Neural progenitor cell (in vitro differentiated cells): ENCODE data around the gene LRP6. TPM values are rescaled to one million over a fixed set of nuclear protein-coding genes. Genes with fewer than 3 reads are reported as not detected.

Experiments used
- DNase-seq: peaks from one replicate; pipeline ENCODE4 v3.0.0-alpha.2; 2016; ENCODE audit warnings: low spot score
- H2AFZ ChIP-seq: fragments of 200-600 bp; sonication (generic); replicated peaks from 2 replicates; pipeline ENCODE4 v1.6.1; 2016; ENCODE audit warnings: antibody characterized with exemption
- H3F3A ChIP-seq: fragments of 200-600 bp; sonication (generic); 2 replicates; pipeline ENCODE4 v1.6.1; 2016; ENCODE audit warnings: antibody characterized with exemption, low read depth
- H3K27ac ChIP-seq: fragments of 200-600 bp; sonication (generic); 2 replicates; pipeline ENCODE4 v1.5.1; 2016; ENCODE audit warnings: mild to moderate bottlenecking
- H3K27me3 ChIP-seq: fragments of 200-600 bp; sonication (generic); 2 replicates; pipeline ENCODE4 v1.6.1; 2016; ENCODE audit warnings: mild to moderate bottlenecking, moderate library complexity
- H3K36me3 ChIP-seq: fragments of 200-600 bp; sonication (generic); 2 replicates; pipeline ENCODE4 v1.5.1; 2016
- H3K4me1 ChIP-seq: fragments of 200-600 bp; sonication (generic); 2 replicates; pipeline ENCODE4 v1.6.1; 2016; ENCODE audit warnings: mixed run types
- H3K4me2 ChIP-seq: fragments of 200-600 bp; sonication (generic); 2 replicates; pipeline ENCODE4 v1.6.1; 2016
- H3K4me3 ChIP-seq: fragments of 200-600 bp; sonication (generic); 2 replicates; pipeline ENCODE4 v1.5.1; 2016
- H3K79me2 ChIP-seq: fragments of 200-600 bp; sonication (generic); 2 replicates; pipeline ENCODE4 v1.6.1; 2016; ENCODE audit warnings: low read depth
- H3K9ac ChIP-seq: fragments of 200-600 bp; sonication (generic); 2 replicates; pipeline ENCODE4 v1.6.1; 2016
- H3K9me3 ChIP-seq: fragments of 200-600 bp; sonication (generic); 2 replicates; pipeline ENCODE4 v1.5.1; 2016; ENCODE audit warnings: low read depth
- H4K20me1 ChIP-seq: fragments of 200-600 bp; sonication (generic); 2 replicates; pipeline ENCODE4 v1.6.1; 2016; ENCODE audit warnings: low read depth
- H3K27ac Mint-ChIP-seq: 3 replicates; pipeline ENCODE4 v1.8.0; 2021; ENCODE audit warnings: mixed read lengths
- H3K27me3 Mint-ChIP-seq: 2 replicates; pipeline ENCODE4 v1.8.0; 2022; ENCODE audit warnings: low read depth, mild to moderate bottlenecking, inconsistent platforms, moderate library complexity, mixed read lengths; ENCODE audit not compliant: insufficient read depth
- H3K36me3 Mint-ChIP-seq: 3 replicates; pipeline ENCODE4 v1.8.0; 2021; ENCODE audit warnings: mixed read lengths
- H3K4me1 Mint-ChIP-seq: 3 replicates; pipeline ENCODE4 v1.8.0; 2021; ENCODE audit warnings: mixed read lengths
- H3K4me3 Mint-ChIP-seq: 3 replicates; pipeline ENCODE4 v1.8.0; 2021; ENCODE audit warnings: mild to moderate bottlenecking, moderate library complexity, mixed read lengths
- H3K9me3 Mint-ChIP-seq: 3 replicates; pipeline ENCODE4 v1.8.0; 2020; ENCODE audit warnings: mixed read lengths
- EZH2 ChIP-seq: fragments of 200-600 bp; sonication (generic); IDR thresholded peaks from 2 replicates; pipeline ENCODE4 v1.6.1; 2017; ENCODE audit warnings: antibody characterized with exemption, mild to moderate bottlenecking, moderate library complexity
- EZH2phosphoT487 ChIP-seq: fragments of 200-600 bp; sonication (generic); IDR thresholded peaks from 2 replicates; pipeline ENCODE4 v1.6.1; 2017; ENCODE audit warnings: antibody characterized with exemption
- total RNA-seq: library from RNA; depleted of rRNA; stranded (reverse); fragments of >200 nt; gene quantifications from 2 replicates; pipeline ENCODE4 v1.2.3, GENCODE V29; 2015; ENCODE audit warnings: low replicate concordance
- TF ChIP-seq, protein P1 (sequence below): fragments of 200-600 bp; sonication (generic); IDR thresholded peaks from 2 replicates; pipeline ENCODE4 v1.5.1; 2017; ENCODE audit warnings: antibody characterized with exemption, mild to moderate bottlenecking

Gene LRP6
- total RNA-seq, 1 donor from 2014 or later, result 68.0 TPM

DNA sequence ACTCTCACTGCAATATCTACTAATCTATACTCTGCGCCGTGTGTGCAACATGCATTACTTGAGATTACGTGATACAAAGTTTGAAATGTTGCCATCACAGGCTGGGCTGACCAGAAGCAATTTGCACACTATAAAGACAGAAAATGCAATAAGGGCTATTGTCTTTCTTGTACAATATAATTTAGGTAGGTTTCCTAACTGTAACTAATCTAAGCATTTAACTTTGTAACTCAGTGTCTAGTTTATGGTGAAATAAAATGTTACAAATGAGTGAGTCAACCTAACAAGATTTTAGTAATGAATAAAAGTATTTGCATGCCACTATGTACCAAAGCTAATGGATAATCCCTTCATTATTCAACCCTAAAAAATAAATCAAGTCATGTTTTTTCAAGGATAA lies 57.8 kb downstream of the LRP6 start:
- Histone ChIP-seq H3K4me2 (no peak overlapping the region), H3K36me3 (no peaks in the 10 kb centered on the region), H4K20me1 (peaks cover 84% of the 10 kb centered on the region), H3K79me2 (peaks cover 100% of the 10 kb centered on the region), H3K27ac (no peak overlapping the region), H3K4me1 (no peaks in the 10 kb centered on the region), H3K4me3 (no peak overlapping the region), H3F3A (no peaks in the 10 kb centered on the region), H3K9ac (no peak overlapping the region), H3K9me3 (no peaks in the 10 kb centered on the region), H2AFZ (no peak overlapping the region), H3K27me3 (no peaks in the 10 kb centered on the region)
- Mint-ChIP-seq H3K4me3 (no peak overlapping the region), H3K27me3 (no peaks in the 10 kb centered on the region), H3K36me3 (peaks cover 24% of the 10 kb centered on the region), H3K9me3 (peaks cover 7% of the 10 kb centered on the region), H3K4me1 (peaks cover 2% of the 10 kb centered on the region), H3K27ac (no peak overlapping the region)
- TF ChIP-seq, protein P1, sequence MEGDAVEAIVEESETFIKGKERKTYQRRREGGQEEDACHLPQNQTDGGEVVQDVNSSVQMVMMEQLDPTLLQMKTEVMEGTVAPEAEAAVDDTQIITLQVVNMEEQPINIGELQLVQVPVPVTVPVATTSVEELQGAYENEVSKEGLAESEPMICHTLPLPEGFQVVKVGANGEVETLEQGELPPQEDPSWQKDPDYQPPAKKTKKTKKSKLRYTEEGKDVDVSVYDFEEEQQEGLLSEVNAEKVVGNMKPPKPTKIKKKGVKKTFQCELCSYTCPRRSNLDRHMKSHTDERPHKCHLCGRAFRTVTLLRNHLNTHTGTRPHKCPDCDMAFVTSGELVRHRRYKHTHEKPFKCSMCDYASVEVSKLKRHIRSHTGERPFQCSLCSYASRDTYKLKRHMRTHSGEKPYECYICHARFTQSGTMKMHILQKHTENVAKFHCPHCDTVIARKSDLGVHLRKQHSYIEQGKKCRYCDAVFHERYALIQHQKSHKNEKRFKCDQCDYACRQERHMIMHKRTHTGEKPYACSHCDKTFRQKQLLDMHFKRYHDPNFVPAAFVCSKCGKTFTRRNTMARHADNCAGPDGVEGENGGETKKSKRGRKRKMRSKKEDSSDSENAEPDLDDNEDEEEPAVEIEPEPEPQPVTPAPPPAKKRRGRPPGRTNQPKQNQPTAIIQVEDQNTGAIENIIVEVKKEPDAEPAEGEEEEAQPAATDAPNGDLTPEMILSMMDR, result no peak
- TF ChIP-seq EZH2phosphoT487 (no peak), EZH2 (no peak)
- DNase-seq, result no peak

- DNase-seq, result no peak
- no peaks in the 10 kb centered on the region for H3K36me3 ChIP-seq
- H3K27ac ChIP-seq, result no peak overlapping the region
- peaks cover 82% of the 10 kb centered on the region for H4K20me1 ChIP-seq
- H3K79me2 ChIP-seq, result peaks cover 100% of the 10 kb centered on the region
- Mint-ChIP-seq H3K36me3 (peaks cover 33% of the 10 kb centered on the region), H3K27me3 (no peaks in the 10 kb centered on the region), H3K4me1 (no peaks in the 10 kb centered on the region), H3K9me3 (peaks cover 7% of the 10 kb centered on the region), H3K27ac (no peak overlapping the region), H3K4me3 (no peak overlapping the region)
- no peaks in the 10 kb centered on the region for H3K9me3 ChIP-seq
- H3K27me3 ChIP-seq, result no peaks in the 10 kb centered on the region
- H2AFZ ChIP-seq, result no peak overlapping the region
- H3K9ac ChIP-seq, result no peak overlapping the region
- peaks cover 3% of the 10 kb centered on the region for H3K4me1 ChIP-seq
- H3K4me3 ChIP-seq, result no peak overlapping the region
- TF ChIP-seq, protein P1, result no peak
- TF ChIP-seq EZH2 (no peak), EZH2phosphoT487 (no peak)
- no peaks in the 10 kb centered on the region for H3F3A ChIP-seq
- H3K4me2 ChIP-seq, result no peak overlapping the region
These were observed 59.1 kb downstream of the LRP6 start for GRCh38 chr12:12207746-12208145.

DNA sequence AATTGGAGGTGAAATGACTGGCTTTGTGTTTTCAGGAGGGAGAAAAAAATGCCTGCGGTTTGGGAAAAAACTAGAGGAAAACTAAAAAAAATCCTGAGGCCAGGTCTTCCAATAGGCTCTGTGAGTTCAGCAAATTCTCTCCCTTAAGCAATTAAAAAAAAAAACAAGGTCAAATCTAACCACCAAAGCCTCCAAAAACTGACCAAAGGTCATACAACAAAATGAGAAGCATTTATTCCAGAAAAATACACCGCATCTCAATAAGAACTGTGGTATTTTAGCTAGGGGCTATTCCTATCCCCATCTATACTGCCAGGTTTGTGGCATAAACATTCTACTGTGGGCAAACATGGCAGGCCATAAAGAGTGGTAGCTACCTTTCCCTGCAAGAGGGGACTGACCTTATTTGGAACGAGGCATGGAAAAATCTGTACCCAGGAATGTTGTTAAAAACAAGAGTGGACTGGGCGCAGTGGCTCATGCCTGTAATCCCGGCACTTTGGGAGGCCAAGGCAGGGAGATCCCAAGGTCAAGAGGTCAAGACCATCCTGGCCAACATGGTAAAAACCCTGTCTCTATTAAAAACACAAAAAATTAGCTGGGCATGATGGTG lies 60.0 kb downstream of the LRP6 start:
- TF ChIP-seq EZH2phosphoT487 (no peak), EZH2 (no peak)
- TF ChIP-seq, protein P1, result no peak
- H3K79me2 ChIP-seq, result peaks cover 100% of the 10 kb centered on the region
- H3K27me3 Mint-ChIP-seq, result no peaks in the 10 kb centered on the region

More for the DNA sequence above, 60.0 kb downstream of the LRP6 start:
- no peak overlapping the region for H3K4me3 Mint-ChIP-seq
- H3K4me1 ChIP-seq, result peaks cover 3% of the 10 kb centered on the region
- no peaks in the 10 kb centered on the region for H3K27me3 ChIP-seq
- DNase-seq, result no peak
- H3K27ac ChIP-seq, result no peak overlapping the region
- H3K9ac ChIP-seq, result no peak overlapping the region
- no peak overlapping the region for H3K4me2 ChIP-seq
- peaks cover 7% of the 10 kb centered on the region for H3K9me3 Mint-ChIP-seq
- no peak overlapping the region for H2AFZ ChIP-seq
- H3K4me1 Mint-ChIP-seq, result no peaks in the 10 kb centered on the region
- peaks cover 4% of the 10 kb centered on the region for H3K36me3 ChIP-seq
- H3K4me3 ChIP-seq, result no peak overlapping the region
- H4K20me1 ChIP-seq, result peaks cover 78% of the 10 kb centered on the region
- no peaks in the 10 kb centered on the region for H3F3A ChIP-seq
- H3K9me3 ChIP-seq, result no peaks in the 10 kb centered on the region
- no peak overlapping the region for H3K27ac Mint-ChIP-seq
- peaks cover 42% of the 10 kb centered on the region for H3K36me3 Mint-ChIP-seq
